ENCODE measurements around the gene IGFN1.

DNA sequence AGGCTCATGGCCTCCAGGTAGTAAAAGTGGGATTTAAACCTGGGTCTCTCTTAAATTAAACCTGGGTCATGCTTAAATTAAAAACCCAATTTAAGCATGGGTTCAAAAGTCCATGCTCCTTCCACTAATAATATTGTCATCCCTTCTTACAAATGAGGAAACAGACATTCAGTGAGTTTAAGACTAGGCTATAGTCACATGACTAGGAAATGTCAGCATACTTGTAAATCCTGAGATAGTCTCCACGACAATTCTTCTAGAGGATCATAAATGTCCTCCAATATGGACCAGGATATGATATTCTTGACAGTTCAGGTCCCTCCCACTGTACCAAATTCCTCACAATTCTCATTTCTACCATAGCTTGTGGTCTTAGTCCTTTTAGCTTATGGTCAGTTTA is 10.5 kb upstream of the IGFN1 start:
- TF ChIP-seq POLR2A (IDR thresholded peaks at IDR 0.05) (no peak), POLR2AphosphoS5 (IDR thresholded peaks at IDR 0.05) (no peak)
- TF ChIP-seq, protein P1, sequence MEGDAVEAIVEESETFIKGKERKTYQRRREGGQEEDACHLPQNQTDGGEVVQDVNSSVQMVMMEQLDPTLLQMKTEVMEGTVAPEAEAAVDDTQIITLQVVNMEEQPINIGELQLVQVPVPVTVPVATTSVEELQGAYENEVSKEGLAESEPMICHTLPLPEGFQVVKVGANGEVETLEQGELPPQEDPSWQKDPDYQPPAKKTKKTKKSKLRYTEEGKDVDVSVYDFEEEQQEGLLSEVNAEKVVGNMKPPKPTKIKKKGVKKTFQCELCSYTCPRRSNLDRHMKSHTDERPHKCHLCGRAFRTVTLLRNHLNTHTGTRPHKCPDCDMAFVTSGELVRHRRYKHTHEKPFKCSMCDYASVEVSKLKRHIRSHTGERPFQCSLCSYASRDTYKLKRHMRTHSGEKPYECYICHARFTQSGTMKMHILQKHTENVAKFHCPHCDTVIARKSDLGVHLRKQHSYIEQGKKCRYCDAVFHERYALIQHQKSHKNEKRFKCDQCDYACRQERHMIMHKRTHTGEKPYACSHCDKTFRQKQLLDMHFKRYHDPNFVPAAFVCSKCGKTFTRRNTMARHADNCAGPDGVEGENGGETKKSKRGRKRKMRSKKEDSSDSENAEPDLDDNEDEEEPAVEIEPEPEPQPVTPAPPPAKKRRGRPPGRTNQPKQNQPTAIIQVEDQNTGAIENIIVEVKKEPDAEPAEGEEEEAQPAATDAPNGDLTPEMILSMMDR (IDR thresholded peaks at IDR 0.05) = no peak
